Adrenal gland (tissue), 5 donors: ENCODE measurements around the gene RFLNA.

Experiments used
- POLR2A ChIP-seq, 2 donors: fragments of 450-650 bp; IDR thresholded peaks; one replicate each; pipeline ENCODE4 v1.6.1; 2017; ENCODE audit warnings: antibody characterized with exemption in 2 of 2, mild to moderate bottlenecking in 2 of 2, moderate library complexity in 1 of 2
- TF ChIP-seq, protein P1 (sequence below), 6 experiments: fragments of 450-650 bp in 4 of 6; fragments of 200-600 bp in 2 of 6; sonication (generic) in 1 of 6; IDR thresholded peaks; 1 replicate in 5 of 6; 2 replicates in 1 of 6; pipeline versions ENCODE4 v1.5.1 to v1.8.0; 2016 to 2021; ENCODE audit warnings: antibody characterized with exemption in 6 of 6, mild to moderate bottlenecking in 2 of 6, moderate library complexity in 1 of 6
- donor health status: DM: no; HTN: no; CAD: no.

DNA sequence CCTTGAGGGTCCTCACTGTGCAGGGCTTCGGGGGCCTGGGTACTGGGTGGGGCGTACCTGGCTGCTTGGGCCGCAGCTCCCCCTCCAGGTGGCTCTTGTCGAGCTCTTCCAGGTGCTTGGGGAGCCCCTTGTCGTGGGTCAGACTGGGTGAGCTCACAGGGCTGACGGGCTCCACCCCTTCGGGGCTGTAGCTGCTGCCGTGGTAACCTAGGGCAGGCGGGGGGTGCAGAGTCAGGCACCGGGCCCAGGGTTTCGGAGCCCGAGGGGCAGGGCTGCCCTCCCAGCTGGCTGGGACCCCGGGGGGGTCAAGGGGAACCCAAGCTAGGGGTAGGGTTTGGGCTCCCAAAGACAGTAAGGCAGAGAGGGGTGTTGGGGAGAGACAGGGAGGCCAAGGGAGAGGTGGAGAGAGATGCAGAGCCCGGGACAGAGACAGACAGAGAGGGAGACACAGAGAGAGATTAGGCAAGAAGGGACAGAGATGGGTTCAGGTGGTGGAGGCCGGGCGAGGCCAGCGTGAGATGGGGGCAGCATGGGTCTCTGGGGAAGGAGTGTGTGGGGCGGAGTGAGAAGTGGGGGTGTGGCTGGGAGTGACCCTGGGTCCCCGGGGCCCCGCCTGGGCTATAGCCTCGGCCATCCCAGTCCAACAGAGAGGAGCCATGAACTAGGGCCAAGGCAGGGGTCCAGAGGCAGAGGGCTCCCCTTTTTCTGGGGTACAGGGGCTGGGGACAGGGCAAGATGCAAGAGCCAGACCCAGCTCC is 40.7 kb downstream of the RFLNA start:
- no peak for TF ChIP-seq POLR2A (IDR thresholded peaks at IDR 0.05)
- TF ChIP-seq, protein P1, sequence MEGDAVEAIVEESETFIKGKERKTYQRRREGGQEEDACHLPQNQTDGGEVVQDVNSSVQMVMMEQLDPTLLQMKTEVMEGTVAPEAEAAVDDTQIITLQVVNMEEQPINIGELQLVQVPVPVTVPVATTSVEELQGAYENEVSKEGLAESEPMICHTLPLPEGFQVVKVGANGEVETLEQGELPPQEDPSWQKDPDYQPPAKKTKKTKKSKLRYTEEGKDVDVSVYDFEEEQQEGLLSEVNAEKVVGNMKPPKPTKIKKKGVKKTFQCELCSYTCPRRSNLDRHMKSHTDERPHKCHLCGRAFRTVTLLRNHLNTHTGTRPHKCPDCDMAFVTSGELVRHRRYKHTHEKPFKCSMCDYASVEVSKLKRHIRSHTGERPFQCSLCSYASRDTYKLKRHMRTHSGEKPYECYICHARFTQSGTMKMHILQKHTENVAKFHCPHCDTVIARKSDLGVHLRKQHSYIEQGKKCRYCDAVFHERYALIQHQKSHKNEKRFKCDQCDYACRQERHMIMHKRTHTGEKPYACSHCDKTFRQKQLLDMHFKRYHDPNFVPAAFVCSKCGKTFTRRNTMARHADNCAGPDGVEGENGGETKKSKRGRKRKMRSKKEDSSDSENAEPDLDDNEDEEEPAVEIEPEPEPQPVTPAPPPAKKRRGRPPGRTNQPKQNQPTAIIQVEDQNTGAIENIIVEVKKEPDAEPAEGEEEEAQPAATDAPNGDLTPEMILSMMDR (IDR thresholded peaks at IDR 0.05), result no peak
